Stimulated activated CD4-positive, alpha-beta T cell treated with anti-CD3 and anti-CD28 coated beads, Interleukin-4, amount 100 ng/mL, for 48 hours (primary cell): Measurements from ENCODE around the gene MAN2A1.
"Not testable (repeated sequence)": the region's sequence is repeated elsewhere in the genome, so short reads cannot be mapped to it uniquely, and the experiment has no call there.

Experiments used
- DNase-seq, 2 donors: peaks; one replicate each; pipeline ENCODE4 v3.0.0-alpha.2; 2020; ENCODE audit warnings: low read depth in 2 of 2

MAN2A1 gene

DNA sequence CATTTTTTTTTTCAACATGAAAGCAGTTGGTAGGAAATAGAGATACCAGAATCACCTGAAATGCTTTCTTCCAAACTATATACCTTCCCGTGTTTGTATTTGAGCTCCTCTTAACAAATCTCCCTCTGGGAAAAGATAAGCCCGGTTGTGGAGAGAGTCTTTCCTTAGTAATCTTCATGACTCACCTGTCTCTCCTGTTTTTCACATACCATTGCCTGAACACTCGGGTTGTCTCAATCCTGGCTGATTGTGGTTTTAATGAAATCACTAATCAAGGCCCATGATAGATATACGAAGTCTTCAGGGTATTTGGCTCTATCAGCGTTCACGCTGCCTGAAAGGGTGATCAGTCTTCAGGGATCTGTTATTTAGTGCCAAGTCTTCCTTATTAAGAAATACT lies 136.7 kb downstream of the MAN2A1 start:
- no peak for DNase-seq

GRCh38 chr5:109829331-109829730 lies 139.6 kb downstream of the MAN2A1 start:
- no peak for DNase-seq

GRCh38 chr5:109830955-109831502 lies 141.3 kb downstream of the MAN2A1 start:
- no peak for DNase-seq

- DNase-seq = not testable (repeated sequence)
Measured at GRCh38 chr5:109832207-109833188, 142.8 kb downstream of the MAN2A1 start.

- no peak for DNase-seq
Measured at GRCh38 chr5:109833946-109834345, 144.2 kb downstream of the MAN2A1 start.

DNA sequence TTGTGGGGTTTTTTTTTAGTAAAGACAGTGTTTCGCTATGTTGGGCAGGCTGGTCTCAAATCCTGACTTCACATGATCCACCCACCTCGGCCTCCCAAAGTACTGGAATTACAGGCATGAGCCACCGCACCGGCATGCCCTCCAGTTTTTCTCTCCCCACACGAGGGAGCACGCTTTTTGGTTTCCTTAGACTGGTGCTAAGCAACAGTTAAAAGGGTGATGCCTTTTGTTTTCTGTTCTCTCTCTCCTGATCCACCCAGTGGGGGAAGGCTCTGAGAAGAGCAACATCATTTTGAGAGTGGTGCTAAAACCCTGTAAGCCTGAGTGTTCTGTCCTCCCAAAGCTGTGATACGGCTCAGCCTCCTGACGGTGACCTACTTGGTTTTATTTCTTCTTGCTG lies 146.6 kb downstream of the MAN2A1 start:
- no peak for DNase-seq

DNA sequence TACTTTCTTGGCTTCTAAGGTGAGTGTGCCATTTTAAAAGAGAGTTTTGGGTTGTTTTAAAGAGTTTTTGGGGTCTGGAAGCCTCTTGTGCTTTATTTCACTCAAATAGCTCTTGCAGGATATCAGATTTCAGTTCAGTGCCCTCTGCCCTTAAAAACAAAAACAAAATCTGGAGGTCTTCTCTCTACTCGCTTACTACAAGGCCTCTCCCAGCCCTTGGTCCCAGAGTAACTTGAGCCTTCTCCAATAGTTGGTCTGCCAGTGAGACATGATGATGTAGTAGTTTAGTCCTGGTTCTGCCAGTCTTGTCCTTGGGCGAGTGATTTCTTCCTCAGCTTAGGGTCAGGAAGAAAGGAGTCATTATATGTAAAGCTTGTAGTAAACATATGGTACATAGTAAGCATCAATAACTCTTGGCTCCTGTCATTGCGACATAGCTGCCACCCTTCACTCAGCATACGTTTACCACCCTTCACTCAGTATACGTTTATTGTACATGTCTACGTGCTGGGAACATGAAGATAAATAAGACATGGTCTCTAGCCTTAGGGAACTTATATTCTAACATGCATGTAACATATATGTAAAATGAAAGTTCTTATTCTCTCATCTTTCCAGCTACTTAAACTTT lies 147.6 kb downstream of the MAN2A1 start:
- DNase-seq = no peak

- no peak for DNase-seq
Measured at GRCh38 chr5:109838157-109838556, 148.4 kb downstream of the MAN2A1 start.

GRCh38 chr5:109844148-109844547 lies 154.4 kb downstream of the MAN2A1 start:
- DNase-seq = no peak

GRCh38 chr5:109844695-109845094 lies 155.0 kb downstream of the MAN2A1 start:
- no peak for DNase-seq

GRCh38 chr5:109848130-109848529 lies 158.4 kb downstream of the MAN2A1 start:
- no peak for DNase-seq

DNA sequence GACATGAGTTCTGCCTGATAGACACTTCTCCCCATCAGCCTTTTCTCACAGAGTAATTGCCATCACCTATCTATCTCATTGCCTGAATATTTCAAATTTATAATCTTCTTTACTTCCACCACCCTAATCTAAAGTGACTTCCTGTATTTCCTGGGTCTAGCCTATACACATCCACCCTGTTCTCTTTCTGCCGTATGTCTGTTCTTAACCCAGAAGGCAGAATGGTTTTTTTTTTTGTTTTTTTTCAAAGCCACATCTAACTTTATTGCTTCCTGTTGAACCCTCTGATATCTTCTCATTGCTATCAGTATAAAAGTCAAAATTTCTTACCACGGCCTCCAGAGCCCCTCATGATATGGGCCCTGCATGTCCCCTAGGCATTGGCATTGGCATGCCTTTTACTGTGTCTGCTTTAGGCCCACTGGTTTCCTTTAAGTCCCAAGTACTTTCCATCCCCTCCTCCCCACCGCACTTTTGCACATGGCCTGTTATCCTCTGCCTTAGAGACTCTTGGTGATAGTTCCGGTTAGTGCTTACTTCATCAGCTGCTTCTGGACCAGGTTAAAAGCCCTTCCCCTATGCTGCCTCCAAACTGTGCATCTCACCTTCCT lies 159.9 kb downstream of the MAN2A1 start:
- no peak for DNase-seq

- DNase-seq = no peak
Measured at GRCh38 chr5:109852371-109853155, 162.8 kb downstream of the MAN2A1 start.

- no peak for DNase-seq
Measured at GRCh38 chr5:109853377-109853776, 163.7 kb downstream of the MAN2A1 start.

GRCh38 chr5:109855056-109855455 lies 165.3 kb downstream of the MAN2A1 start:
- no peak for DNase-seq

GRCh38 chr5:109857405-109858031 lies 167.8 kb downstream of the MAN2A1 start:
- DNase-seq = no peak

GRCh38 chr5:109859537-109859936 lies 169.8 kb downstream of the MAN2A1 start:
- no peak for DNase-seq

DNA sequence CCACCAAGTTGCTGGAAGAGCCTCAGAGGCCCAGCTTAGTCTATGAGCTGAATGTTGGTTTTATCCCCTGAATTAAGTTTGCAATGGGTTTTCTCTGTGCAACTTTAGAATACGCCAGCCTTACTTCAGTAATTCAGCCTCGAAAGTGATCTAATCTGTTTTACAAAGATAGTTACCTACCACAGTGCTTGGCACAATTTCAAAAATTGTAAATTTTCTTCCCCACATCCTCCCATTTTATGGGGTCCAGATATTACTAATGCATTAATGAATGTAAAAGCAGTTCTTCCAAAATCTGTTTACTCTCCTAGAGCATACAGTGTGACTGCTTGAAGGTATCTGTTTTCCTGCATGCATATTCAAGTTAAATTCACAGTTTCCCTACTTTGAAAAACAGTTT lies 172.6 kb downstream of the MAN2A1 start:
- no peak for DNase-seq

GRCh38 chr5:109863752-109864151 lies 174.0 kb downstream of the MAN2A1 start:
- no peak for DNase-seq

GRCh38 chr5:109865637-109866036 lies 175.9 kb downstream of the MAN2A1 start:
- DNase-seq = no peak

DNA sequence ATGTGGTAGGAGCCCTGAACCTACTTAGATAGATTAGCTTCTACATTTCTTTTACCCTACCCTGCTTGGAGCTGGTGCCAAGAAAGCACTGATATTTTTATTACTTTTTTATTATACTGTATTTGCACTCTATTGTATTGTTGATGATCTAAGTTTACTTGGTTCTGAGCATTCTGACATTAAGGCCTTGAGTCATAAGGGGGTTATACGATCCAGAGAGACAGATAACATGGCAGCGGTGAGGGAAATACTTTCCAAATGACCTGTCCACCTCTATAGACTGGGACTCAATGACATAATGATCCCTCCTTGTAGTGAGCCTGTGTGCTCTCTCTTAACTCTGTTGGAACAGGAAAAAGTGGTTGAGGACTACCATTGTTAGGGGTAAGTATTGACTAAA lies 176.3 kb downstream of the MAN2A1 start:
- DNase-seq = no peak
